Muscle of leg (tissue), 16 donors: Measurements from ENCODE around the gene SLC6A11. TPM values are rescaled to one million over a fixed set of nuclear protein-coding genes. Genes with fewer than 3 reads are reported as not detected.
A peak's percentile ranks its signal among the peaks of the same experiment; 100 is the strongest.

Experiments used
- DNase-seq: peaks from one replicate; pipeline ENCODE4 v3.0.0; 2013
- H3K27ac ChIP-seq: one replicate; pipeline ENCODE4 v1.5.1; 2013; ENCODE audit warnings: mild to moderate bottlenecking, low read length, control low read depth
- H3K27me3 ChIP-seq: one replicate; pipeline ENCODE4 v1.6.1; 2013; ENCODE audit warnings: low read length; ENCODE audit not compliant: control insufficient read depth, insufficient read depth
- H3K36me3 ChIP-seq: one replicate; pipeline ENCODE4 v1.6.1; 2013; ENCODE audit warnings: low read length; ENCODE audit not compliant: control insufficient read depth, insufficient read depth
- H3K4me1 ChIP-seq: one replicate; pipeline ENCODE4 v1.6.1; 2013; ENCODE audit warnings: low read length; ENCODE audit not compliant: control insufficient read depth, insufficient read depth
- H3K4me3 ChIP-seq: one replicate; pipeline ENCODE4 v1.5.1; 2013; ENCODE audit warnings: low read length, control low read depth
- H3K9me3 ChIP-seq: replicated peaks from 2 replicates; pipeline ENCODE4 v1.6.1; 2013; ENCODE audit warnings: low read depth, low read length; ENCODE audit not compliant: control insufficient read depth
- WGBS: methylation state at CpG from one replicate; pipeline ENCODE4 v1.1.5; 2013; ENCODE audit warnings: missing lambda C conversion rate; ENCODE audit not compliant: insufficient coverage; 5-methylcytosine and 5-hydroxymethylcytosine counted together
- long read RNA-seq, 11 donors: transcript quantifications; one replicate each; lab custom pipeline, GENCODE V29; 2026
- polyA plus RNA-seq, 8 donors: library from polyadenylated mRNA; unstranded; fragments of 120-200 nt; gene quantifications; one replicate each; pipeline versions ENCODE4 v1.2.1 to v1.2.3, GENCODE V29; 2013; ENCODE audit warnings: inconsistent platforms in 1 of 8, low replicate concordance in 1 of 8; ENCODE audit not compliant: insufficient read length in 8 of 8, insufficient read depth in 1 of 8
- total RNA-seq: library from RNA; stranded (reverse); fragments of 120-200 nt; gene quantifications from one replicate; pipeline ENCODE4 v1.2.4, GENCODE V29; 2013

The SLC6A11 gene
- total RNA-seq, result under 0.01 TPM
- under 1 TPM in 4 of 8 donors, not detected in 4; 0.05 to 0.23 (median 0.09) TPM for polyA plus RNA-seq
- long read RNA-seq, donor 1, result 0 reads
- long read RNA-seq, donor 2, result 0 reads
- long read RNA-seq, donor 3, result 0 reads
- long read RNA-seq, donor 4, result 0 reads
- long read RNA-seq, donor 5, result 0 reads
- long read RNA-seq, donor 6, result 0 reads
- long read RNA-seq, donor 7, result 0 reads
- long read RNA-seq, donor 8, result 0 reads
- long read RNA-seq, donor 9, result 0 reads
- long read RNA-seq, donor 10, result 0 reads
- long read RNA-seq, donor 11, result 0 reads

- Histone ChIP-seq H3K9me3 (no peaks in the 10 kb centered on the region), H3K27me3 (peaks cover 39% of the 10 kb centered on the region), H3K27ac (no peak within 1 kb of the TSS), H3K4me1 (no peaks in the 10 kb centered on the region), H3K4me3 (no peak within 1 kb of the TSS), H3K36me3 (no peaks in the 10 kb centered on the region)
- DNase-seq, result peak; percentile 1
- 2% methylated on average over 83 of the region's 96 CpGs for WGBS
Observed at GRCh38 chr3:10816019-10816862, at the start of gene SLC6A11. SLC6A11 (plus strand) TSS chr3:10816228; CDS start chr3:10816266, 38 bp downstream.

GRCh38 chr3:10768708-10769394 lies 47.2 kb upstream of the SLC6A11 start:
- Histone ChIP-seq H3K9me3 (no peaks in the 10 kb centered on the region), H3K36me3 (no peaks in the 10 kb centered on the region), H3K4me3 (no peak overlapping the region), H3K4me1 (no peaks in the 10 kb centered on the region), H3K27ac (no peak overlapping the region), H3K27me3 (peaks cover 4% of the 10 kb centered on the region)
- no peak for DNase-seq
- WGBS, result 81% methylated on average over 7 of the region's 10 CpGs

- Histone ChIP-seq H3K4me1 (no peaks in the 10 kb centered on the region), H3K27me3 (peaks cover 7% of the 10 kb centered on the region), H3K9me3 (no peaks in the 10 kb centered on the region), H3K4me3 (no peak overlapping the region), H3K36me3 (no peaks in the 10 kb centered on the region), H3K27ac (no peak overlapping the region)
- no peak for DNase-seq
- 64% methylated on average over 10 of the region's 11 CpGs for WGBS
Observed at GRCh38 chr3:10770547-10770946, 45.5 kb upstream of the SLC6A11 start.

GRCh38 chr3:10770981-10771380 lies 45.0 kb upstream of the SLC6A11 start:
- no peak overlapping the region for H3K27ac ChIP-seq
- peaks cover 7% of the 10 kb centered on the region for H3K27me3 ChIP-seq
- no peak overlapping the region for H3K4me3 ChIP-seq
- DNase-seq, result no peak
- H3K36me3 ChIP-seq, result no peaks in the 10 kb centered on the region
- WGBS, result 80% methylated on average over 1 of the region's 3 CpGs
- H3K4me1 ChIP-seq, result no peaks in the 10 kb centered on the region
- no peaks in the 10 kb centered on the region for H3K9me3 ChIP-seq

GRCh38 chr3:10771486-10772270 lies 44.4 kb upstream of the SLC6A11 start:
- H3K27ac ChIP-seq, result no peak overlapping the region
- no peaks in the 10 kb centered on the region for H3K36me3 ChIP-seq
- no peak for DNase-seq
- no peaks in the 10 kb centered on the region for H3K9me3 ChIP-seq
- H3K4me1 ChIP-seq, result no peaks in the 10 kb centered on the region
- peaks cover 7% of the 10 kb centered on the region for H3K27me3 ChIP-seq
- H3K4me3 ChIP-seq, result no peak overlapping the region
- 33% methylated on average over 4 of the region's 10 CpGs for WGBS

GRCh38 chr3:10772271-10773161 lies 43.5 kb upstream of the SLC6A11 start:
- H3K27me3 ChIP-seq, result peaks cover 7% of the 10 kb centered on the region
- DNase-seq, result no peak
- no peak overlapping the region for H3K4me3 ChIP-seq
- H3K27ac ChIP-seq, result no peak overlapping the region
- H3K36me3 ChIP-seq, result no peaks in the 10 kb centered on the region
- WGBS, result 35% methylated on average over 15 of the region's 16 CpGs
- H3K4me1 ChIP-seq, result no peaks in the 10 kb centered on the region
- H3K9me3 ChIP-seq, result no peaks in the 10 kb centered on the region

GRCh38 chr3:10774129-10774670 lies 41.8 kb upstream of the SLC6A11 start:
- H3K27ac ChIP-seq, result no peak overlapping the region
- no peak overlapping the region for H3K4me3 ChIP-seq
- WGBS, result 73% methylated on average over 6 of the region's 8 CpGs
- peaks cover 7% of the 10 kb centered on the region for H3K27me3 ChIP-seq
- H3K36me3 ChIP-seq, result no peaks in the 10 kb centered on the region
- no peaks in the 10 kb centered on the region for H3K9me3 ChIP-seq
- DNase-seq, result no peak
- no peaks in the 10 kb centered on the region for H3K4me1 ChIP-seq

- Histone ChIP-seq H3K27me3 (peaks cover 7% of the 10 kb centered on the region), H3K4me1 (no peaks in the 10 kb centered on the region), H3K4me3 (no peak overlapping the region), H3K9me3 (no peaks in the 10 kb centered on the region), H3K27ac (no peak overlapping the region), H3K36me3 (no peaks in the 10 kb centered on the region)
- no peak for DNase-seq
- WGBS, result 72% methylated on average over 4 of the region's 8 CpGs
Observed at GRCh38 chr3:10774825-10775224, 41.2 kb upstream of the SLC6A11 start.

GRCh38 chr3:10775259-10775658 lies 40.8 kb upstream of the SLC6A11 start:
- peaks cover 7% of the 10 kb centered on the region for H3K27me3 ChIP-seq
- no peaks in the 10 kb centered on the region for H3K36me3 ChIP-seq
- no peak overlapping the region for H3K27ac ChIP-seq
- DNase-seq, result no peak
- H3K4me1 ChIP-seq, result no peaks in the 10 kb centered on the region
- 67% methylated on average over 1 of the region's 8 CpGs for WGBS
- no peak overlapping the region for H3K4me3 ChIP-seq
- H3K9me3 ChIP-seq, result no peaks in the 10 kb centered on the region
